Gastrocnemius medialis (tissue), 4 donors: ENCODE data around the gene TANC1.

Experiments used
- POLR2A ChIP-seq, 2 donors: fragments of 450-650 bp; IDR thresholded peaks; one replicate each; pipeline ENCODE4 v1.6.1; 2017; ENCODE audit warnings: antibody characterized with exemption in 2 of 2, mild to moderate bottlenecking in 2 of 2, moderate library complexity in 2 of 2
- TF ChIP-seq, protein P1 (sequence below), 5 experiments: fragments of 450-650 bp in 3 of 5; fragments of 200-600 bp in 2 of 5; sonication (generic) in 2 of 5; IDR thresholded peaks in 4 of 5; conservative IDR thresholded peaks in 1 of 5; 1 replicate in 4 of 5; 2 replicates in 1 of 5; pipeline ENCODE4 v1.5.1; 2016 to 2019; ENCODE audit warnings: antibody characterized with exemption in 5 of 5, mild to moderate bottlenecking in 3 of 5, moderate library complexity in 3 of 5

DNA sequence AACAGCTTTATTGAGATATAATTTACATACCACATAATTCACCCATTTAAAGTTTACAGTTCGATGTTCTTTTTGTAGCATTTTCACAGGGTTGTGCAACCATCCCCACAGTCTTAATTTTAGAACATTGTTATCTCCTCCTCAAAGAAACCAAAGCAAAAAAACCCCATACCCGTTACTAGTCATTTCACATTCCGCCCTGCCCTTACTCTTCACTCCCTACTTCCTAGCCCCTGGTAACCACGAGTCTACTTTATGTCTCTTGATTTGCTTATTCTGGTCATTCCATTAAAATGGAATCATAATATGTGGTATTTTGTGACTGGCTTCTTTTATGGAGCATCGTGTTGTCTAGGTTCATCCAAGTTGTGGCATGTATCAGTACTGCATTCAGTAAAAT is 137.7 kb downstream of the TANC1 start:
- TF ChIP-seq, protein P1, sequence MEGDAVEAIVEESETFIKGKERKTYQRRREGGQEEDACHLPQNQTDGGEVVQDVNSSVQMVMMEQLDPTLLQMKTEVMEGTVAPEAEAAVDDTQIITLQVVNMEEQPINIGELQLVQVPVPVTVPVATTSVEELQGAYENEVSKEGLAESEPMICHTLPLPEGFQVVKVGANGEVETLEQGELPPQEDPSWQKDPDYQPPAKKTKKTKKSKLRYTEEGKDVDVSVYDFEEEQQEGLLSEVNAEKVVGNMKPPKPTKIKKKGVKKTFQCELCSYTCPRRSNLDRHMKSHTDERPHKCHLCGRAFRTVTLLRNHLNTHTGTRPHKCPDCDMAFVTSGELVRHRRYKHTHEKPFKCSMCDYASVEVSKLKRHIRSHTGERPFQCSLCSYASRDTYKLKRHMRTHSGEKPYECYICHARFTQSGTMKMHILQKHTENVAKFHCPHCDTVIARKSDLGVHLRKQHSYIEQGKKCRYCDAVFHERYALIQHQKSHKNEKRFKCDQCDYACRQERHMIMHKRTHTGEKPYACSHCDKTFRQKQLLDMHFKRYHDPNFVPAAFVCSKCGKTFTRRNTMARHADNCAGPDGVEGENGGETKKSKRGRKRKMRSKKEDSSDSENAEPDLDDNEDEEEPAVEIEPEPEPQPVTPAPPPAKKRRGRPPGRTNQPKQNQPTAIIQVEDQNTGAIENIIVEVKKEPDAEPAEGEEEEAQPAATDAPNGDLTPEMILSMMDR (IDR thresholded peaks at IDR 0.05 in 4 of 5, conservative IDR thresholded peaks at IDR 0.05 in 1 of 5) = no peak
- no peak for TF ChIP-seq POLR2A (IDR thresholded peaks at IDR 0.05)
